Ecto neural progenitor cell (in vitro differentiated cells): ENCODE measurements around the gene NRXN3.

Source experiments
- DNase-seq: peaks from one replicate; pipeline ENCODE4 v3.0.0-alpha.2; 2018; ENCODE audit warnings: low spot score

Gene NRXN3

DNA sequence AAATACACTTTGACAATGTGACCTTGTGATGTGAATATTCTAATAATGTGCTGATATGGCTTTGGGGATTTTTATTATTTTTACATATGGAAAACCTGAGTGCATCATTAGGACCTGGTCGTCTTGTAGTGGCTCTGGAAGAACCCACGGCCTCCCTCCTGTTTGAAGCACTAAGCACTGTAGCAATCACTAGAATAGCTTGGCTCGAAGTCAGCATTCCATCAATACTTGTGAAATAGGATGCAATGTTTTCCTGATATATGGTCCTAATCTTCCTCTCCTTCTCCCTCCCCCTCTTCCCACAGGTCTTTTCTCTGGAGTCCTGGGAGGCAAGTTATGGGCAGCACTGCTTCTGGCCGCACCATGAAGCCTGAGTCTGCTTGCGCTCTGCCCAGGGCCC is 71.9 kb downstream of the NRXN3 start:
- no peak for DNase-seq

DNA sequence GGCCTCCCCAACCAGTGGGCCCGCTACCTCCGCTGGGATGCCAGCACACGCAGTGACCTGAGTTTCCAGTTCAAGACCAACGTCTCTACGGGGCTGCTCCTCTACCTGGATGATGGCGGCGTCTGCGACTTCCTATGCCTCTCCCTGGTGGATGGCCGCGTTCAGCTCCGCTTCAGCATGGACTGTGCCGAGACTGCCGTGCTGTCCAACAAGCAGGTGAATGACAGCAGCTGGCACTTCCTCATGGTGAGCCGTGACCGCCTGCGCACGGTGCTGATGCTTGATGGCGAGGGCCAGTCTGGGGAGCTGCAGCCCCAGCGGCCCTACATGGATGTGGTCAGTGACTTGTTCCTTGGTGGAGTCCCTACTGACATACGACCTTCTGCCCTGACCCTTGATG is 73.0 kb downstream of the NRXN3 start:
- DNase-seq = no peak

DNA sequence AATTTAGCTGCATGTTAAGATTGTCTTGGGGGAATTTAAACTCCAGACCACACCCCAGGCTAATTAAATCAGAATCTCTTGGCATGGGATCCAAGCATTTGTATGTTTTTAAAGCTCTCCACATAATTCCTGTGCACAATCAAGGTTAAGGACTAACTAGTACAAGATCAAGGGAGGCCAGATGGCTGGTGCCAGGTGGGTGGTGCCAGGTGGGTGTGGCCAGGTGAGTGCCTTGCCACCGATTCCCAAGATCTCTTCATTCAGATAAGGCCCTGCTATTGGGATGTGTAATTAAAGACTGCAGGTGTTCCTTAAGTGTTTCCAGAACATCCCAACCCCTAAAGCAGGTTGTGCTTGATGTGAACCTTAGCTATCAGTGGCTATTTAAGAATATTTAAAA is 75.1 kb downstream of the NRXN3 start:
- DNase-seq = no peak

DNA sequence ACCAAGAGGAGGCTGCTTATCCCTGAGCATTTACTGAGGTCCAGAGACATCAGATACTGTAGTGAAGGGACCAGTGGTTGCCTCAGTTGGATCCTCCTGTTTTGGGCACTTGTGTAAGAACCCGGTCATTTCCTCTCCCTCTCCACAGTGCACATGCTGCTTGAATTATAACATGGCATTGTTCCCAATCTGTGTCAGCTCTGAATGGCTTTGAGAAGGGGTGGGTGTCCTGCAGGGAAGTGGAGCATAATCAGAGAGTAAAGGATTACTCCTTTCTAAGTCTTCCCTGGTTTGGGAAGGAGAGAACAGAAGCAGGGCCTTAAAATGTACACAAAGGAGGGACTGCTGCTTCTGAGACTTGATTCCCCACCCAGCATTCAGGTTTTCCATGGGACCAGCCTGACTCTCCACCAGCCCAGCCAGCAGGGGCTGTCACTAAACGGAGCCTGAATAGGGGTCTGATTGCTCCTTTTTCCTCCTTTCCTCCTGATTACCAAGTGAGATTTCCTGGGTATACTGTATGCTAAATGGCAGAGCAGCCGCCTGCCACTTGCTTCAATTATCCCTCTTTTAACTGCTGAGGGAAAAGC is 78.4 kb downstream of the NRXN3 start:
- no peak for DNase-seq

DNA sequence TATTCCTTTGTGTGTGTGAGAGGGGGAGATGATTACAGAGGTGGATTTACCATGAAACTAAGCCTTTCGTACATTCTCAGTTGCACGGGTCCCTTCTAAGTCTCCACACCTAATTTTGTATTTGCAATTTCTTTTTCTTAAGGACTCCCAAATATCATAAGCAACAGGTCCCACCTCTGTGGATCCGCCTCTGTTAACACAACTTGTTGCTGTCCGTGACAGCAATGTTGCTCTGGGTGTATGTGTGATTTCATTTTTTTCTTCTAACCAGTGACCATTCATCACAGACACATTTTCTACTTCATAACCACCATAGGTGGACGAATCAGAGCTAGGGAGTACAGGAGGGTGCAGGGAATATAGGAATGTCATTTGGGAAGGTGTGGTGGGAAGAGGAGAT is 81.1 kb downstream of the NRXN3 start:
- no peak for DNase-seq

DNA sequence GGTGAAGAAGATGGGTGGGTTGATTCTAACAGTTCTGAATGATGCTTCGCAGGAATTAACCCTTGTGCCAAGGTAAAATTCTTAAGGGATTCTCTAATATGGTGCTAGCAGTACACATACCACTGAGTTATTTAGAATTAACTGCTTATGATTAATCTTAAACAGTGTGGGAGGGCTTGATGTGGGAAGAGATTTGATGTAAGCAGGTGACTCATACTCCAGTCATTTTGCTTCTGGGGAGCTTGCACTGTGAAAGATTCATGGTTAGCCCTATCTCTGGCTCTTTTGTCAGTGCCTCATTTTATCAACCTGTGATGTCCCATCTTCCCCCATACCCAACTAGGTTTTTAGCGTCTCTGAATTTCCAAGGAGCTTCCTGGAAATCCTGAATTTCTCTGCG is 83.8 kb downstream of the NRXN3 start:
- DNase-seq = no peak

DNA sequence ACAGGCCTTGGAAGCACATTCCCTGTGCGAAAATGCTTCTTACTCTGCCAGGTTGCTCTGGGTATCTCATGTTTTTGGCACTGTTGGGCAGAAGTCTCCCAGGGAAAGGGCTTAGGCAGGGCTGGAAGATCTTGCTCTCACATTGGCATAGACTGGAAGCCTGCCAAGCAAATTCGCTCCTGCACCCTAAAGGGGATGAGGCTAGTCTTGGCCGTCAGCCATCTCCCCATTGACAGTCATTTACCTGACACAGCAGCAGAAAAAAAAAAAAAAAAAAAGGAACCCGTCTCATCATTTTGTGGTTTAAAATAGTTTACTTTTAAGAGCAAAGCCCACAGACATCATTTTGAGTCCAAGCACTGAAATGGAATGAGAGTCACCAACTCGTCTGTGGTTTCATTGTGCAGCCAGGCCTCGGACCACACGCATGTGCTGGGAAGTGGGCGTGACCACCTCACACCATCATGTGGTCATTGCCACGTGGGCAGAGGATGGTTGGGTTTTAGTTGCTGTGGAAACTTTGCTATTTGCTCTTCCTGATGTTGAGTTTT is 84.8 kb downstream of the NRXN3 start:
- no peak for DNase-seq

DNA sequence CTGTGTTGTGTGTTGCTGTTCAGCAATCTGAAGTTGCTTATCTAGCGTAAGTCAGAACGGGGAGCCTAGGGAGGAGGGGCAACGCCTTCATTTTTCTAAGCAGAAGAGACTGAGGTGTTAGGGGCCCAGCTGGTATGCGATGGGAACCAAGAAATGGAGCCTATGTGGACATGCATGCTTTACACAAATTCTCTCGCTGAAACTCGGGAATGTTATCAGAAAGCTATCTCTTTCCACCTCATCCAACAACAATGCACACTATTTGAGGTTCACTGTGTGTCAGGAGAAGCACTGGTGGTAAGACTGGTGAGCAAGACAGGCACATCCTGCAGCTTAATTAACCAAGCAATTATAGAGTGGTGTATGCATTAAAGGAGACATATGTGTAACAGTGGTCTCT is 89.7 kb downstream of the NRXN3 start:
- no peak for DNase-seq

DNA sequence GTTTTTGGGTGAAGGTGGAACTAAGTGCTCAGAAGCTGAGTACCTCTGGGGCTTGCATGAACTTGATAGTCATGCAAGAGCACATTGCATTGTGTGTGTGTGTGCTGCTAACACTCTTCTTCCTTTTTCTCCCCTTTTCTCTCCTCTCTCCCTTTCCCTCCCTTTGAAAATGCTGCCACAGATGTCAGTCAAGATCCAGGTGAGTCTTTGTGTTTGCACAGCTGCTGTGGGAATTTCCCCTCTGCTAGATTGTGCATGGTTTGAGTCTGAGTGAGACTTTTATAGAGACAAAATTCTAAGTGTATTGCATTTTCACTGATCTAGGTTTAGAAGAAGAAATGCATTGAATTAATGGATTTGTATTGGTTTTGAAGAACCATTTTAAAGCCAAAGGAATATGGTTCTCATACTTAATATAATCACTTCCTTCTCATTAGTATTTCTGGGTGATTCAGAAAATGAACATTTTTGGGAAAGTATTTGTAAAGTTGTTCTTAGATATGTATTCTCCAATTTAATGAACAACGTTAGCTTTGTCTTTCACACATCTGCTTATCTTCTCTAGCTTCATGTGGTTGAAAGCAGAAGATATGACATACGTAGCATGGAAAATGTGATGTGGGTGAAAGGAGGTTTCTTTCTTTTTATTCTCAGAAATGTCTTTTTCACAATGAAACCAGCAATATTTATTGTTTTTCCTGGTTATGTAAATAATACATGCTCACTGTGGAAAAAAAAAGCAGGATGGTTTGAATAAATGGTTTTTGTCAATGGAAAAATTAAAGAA is 108.5 kb downstream of the NRXN3 start:
- DNase-seq = no peak

DNA sequence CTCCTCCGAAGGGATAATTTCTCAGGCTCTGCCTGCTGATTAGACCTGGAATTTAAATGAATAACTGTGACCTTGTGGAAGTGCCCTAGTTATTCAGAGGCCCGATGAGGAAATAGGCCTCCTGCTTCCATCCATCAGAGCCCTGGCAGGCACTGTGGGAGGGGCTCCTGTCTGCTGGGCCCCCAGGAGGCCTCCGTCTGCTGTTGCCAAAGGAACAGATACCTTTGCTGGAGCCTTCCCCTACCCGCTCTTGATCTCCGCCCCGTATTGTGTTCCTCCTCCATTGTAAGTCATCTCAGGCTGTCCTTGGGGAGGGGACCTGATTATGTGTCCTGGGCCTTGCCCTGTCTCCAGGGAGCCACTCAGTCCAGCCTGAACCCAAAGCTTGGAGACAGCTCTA is 112.3 kb downstream of the NRXN3 start:
- DNase-seq = no peak

DNA sequence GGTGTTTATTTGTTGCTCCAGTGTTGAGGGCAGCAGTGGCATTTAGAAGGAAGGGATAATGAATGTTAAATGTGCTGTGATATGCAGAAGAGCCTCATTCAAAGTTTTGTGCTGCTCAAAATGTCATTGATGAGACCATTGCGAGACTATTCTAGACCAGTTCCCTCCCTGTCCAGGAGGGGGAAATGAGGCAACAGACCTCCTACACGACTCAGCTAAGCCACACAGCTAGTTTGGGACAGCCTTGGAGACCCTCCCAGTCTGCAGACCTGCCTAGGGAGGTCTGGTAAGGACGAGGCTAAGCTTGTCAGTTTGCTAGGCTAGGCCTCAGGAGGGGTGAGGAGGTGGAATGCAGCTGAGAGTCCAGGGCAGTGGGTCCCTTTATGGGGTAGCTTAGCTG is 116.0 kb downstream of the NRXN3 start:
- no peak for DNase-seq

DNA sequence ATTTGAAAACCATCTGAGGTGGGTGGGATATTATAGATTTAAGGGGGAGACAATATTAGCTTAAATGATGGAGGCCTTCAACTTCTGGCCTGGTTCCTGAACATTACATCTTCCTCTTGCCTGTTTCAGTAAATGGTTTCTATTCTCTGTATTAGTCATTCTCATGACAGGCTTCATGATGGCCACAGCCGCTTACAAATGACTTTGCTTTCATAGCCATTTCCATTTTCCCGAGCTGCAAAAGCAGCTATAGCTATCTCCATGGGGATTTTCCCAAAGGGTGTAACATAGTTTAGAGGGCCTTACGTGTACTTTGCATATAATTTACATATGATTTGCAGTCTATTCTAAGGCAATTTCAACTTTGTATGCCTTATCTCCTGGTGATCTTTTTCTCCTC is 121.8 kb downstream of the NRXN3 start:
- DNase-seq = no peak

DNA sequence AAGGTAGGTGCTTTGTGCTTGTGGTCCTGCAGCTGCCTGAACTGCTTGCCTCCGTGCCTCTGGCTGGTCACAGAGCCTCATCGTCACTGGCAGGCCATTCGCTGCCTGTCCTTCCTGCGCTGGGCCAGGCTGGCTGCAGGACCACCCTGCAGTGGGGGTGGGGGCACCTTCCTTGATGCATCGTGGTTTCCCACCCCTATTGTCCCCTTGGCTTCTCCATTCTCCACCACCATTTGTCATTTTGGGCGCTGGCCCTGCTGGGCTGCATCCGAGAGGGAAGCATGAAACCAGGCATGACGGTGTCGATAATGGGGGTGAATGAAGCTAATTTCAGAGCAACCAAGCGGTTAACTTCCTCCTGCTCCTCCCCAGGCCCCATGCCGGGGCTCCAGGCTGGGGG is 127.7 kb downstream of the NRXN3 start:
- peak; percentile 48 for DNase-seq

DNA sequence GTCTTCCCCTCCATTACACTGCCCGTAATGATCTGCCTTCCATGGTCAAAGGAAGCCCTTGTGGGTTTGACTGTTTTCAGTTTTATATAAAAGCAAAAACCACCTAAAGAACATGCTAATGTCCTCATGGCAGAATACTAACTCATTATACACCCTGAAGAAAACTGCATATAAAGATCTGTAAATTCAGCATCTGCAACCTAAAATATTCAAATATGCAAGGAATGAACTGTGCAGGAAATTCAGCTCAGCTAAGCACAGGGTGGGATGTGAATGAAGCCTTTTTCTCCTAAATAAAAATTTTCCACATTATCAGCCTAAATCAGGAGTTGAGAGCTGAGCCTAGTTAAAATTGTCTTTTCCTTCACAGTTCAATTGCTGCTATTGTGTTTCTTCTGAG is 128.1 kb downstream of the NRXN3 start:
- DNase-seq = no peak

DNA sequence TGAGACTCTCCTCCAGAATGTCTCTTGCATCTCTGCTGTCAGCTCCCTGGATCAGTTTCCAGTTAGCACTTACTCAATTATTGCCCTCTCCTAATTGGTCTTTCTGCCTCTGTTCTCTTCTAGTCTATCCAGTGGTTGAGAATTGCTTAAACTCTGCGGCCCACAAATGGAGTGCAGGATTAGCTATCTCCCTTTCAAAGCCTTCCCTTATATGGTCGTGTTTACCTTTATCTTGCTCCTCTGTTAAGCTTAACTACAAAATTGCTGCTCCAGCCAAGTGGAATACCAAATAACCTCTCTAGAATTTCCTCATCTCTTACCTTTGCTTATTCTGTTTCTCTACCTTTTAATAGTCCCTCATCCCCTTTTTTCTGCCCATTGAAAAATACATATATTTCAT is 132.7 kb downstream of the NRXN3 start:
- no peak for DNase-seq

DNA sequence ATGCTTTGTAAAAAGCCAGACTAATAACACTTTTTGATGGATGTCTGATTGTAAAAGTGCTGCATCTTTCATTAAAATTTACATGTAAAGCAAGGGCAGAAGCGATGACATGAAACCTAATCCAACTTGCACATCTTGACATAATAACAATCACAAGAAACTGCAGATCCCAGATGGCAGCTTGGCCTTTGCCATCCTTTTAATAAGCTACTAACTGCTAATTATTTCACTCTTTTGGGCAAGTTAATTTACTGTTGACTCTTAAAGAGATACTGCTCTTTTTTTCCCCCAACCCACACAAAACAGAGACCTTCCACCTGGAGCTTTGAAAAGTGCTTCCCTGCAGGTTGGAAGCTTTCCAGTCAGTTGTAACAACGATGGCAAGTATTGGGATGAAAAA is 137.5 kb downstream of the NRXN3 start:
- DNase-seq = no peak

DNA sequence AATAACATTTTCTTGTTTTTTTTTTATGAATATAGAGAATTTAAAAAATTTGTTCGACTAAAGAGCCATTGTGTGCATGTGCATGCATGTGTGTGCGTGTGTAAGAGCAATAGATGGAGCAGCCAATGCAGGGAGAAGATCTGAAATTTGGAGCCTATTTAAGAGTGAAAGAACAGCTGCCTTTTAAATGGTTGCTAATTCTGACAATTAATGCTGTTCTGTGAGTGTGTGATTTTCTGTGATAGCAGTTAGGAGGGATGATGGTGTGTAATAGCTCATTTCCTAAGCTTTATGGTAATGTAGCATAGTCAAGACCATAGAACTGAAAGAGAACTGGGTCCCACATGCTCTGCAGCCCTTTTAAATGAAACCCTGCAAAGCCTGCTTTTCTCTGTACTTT is 137.9 kb downstream of the NRXN3 start:
- DNase-seq = no peak

DNA sequence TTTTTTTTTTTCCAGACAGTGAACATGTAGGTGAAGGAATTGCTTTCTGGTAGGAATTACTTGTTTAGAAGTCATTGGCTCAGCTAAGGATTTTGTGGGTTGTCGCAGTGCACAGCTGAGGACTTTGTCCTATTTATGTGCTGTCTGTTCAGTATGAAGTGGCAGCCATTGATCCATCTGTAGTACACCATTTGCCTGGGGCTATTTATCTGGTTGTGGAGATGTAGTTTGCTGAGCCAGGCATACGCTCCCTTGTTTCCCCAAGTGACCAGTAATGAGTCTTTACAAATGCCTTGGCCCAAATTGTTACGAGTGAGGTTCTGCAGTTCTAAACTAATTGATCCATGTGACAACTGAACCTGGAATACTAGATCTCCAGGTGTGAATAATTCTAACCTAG is 140.1 kb downstream of the NRXN3 start:
- no peak for DNase-seq

DNA sequence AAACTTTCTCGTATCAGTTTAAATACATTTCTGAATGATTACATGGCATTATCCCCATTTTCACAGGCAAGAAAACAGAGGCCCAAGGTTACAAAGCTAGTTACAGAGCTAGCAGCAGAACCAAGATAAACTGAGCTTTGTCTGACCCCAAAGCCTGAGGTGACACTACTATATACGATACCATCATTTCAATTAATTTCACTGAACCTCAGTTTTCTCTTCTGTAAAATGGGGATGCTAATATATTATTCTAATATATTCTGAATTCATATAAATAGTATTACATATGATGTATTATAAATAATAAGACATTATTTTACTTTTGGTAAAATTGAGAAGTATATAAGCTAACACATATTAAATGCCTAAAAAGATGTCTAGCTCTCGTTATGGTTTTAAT is 143.3 kb downstream of the NRXN3 start:
- DNase-seq = no peak

DNA sequence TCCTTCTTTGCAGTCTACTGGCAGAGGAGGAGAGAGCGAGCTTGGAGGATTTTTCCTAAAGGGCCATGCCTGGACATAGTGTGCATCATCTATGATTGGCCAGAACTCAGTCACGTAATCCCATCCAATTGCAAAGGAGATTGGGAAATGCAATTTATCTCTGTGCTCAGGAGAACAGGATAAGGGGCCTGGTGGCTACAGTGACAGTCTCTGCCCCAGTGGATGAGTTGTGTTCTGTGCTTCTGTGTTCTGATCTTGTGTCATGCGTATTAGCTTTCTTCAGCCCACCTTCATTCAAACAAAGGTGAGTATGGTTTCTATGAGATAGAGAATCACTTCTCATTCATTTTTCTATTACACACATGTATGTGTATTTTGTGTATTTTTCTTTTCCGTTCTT is 144.3 kb downstream of the NRXN3 start:
- DNase-seq = no peak

DNA sequence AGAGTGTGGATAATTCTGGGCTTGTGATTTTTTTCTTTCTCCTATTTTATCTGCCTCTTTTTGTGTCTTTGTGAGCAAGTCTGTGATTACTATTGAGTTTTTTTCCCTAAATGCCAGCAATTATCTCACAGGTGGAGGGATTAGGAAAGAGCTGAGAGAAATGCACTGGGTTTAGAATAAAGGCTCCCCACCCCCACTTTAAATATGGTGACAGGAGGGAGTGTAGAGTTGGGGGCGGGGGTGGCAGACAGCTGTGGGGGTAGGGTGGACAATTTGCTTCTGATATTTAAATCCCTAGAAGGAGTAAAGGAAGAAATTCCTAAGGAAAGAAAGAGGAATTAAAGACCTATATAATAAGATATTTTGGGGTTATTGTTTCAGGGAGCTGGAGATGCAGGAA is 145.9 kb downstream of the NRXN3 start:
- no peak for DNase-seq

DNA sequence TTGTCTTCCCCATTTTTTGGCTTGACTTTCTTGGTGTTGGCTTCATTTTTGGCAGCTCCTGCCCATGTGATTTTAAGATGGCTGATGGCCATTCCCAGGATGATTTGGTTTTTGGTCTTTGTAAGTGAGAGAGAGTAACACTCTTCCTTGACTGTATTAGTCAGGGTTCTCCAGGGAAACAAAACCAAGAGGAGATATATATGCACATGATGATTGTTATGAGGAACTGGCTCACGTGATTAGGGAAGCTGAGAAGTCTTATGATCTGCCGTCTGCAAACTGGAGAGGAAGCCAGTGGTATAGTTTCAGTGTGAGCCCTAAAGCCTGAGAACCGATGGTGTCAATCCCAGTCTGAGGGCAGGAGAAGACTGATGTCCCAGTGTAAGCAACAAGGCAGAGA is 146.6 kb downstream of the NRXN3 start:
- no peak for DNase-seq

DNA sequence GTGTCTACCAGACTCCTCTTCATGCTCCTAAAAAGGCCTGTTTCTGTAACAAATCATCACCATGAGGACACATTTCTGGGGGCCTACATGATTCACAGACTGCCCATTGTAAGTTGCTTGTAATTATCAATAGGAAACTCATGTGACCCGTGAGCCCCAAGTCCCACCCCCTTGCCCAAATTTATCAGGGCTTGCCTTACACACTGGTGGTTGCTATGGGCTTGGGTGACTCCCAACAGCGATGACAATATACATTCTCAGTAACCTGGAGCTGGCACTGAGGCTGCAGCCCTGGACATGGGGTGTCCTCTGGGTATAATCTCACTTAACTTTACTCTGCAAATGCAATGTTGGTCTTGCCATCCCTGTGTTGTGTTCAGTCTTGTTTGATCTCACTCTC is 149.2 kb downstream of the NRXN3 start:
- no peak for DNase-seq
